Stomach (tissue), 4 donors: ENCODE data around the gene PSD4.

Experiments used
- EP300 ChIP-seq: sonication (generic); formaldehyde crosslinking; IDR thresholded peaks from one replicate; pipeline ENCODE4 v1.6.1; 2017; ENCODE audit warnings: antibody characterized with exemption
- POLR2A ChIP-seq, 4 donors: fragments of 450-650 bp; IDR thresholded peaks; one replicate each; pipeline ENCODE4 v1.6.1; 2016; ENCODE audit warnings: antibody characterized with exemption in 4 of 4, control low read depth in 2 of 4, mild to moderate bottlenecking in 1 of 4, moderate library complexity in 1 of 4
- POLR2AphosphoS5 ChIP-seq, 3 donors: sonication (generic); formaldehyde crosslinking; IDR thresholded peaks; one replicate each; pipeline ENCODE4 v1.6.1; 2016; ENCODE audit warnings: antibody characterized with exemption in 3 of 3
- TF ChIP-seq, protein P1 (sequence below), 7 experiments: fragments of 450-650 bp in 4 of 7; fragments of 200-600 bp in 3 of 7; sonication (generic) in 3 of 7; IDR thresholded peaks; one replicate each; pipeline ENCODE4 v1.5.1; 2016 to 2019; ENCODE audit warnings: antibody characterized with exemption in 7 of 7, control low read depth in 2 of 7, mild to moderate bottlenecking in 1 of 7

DNA sequence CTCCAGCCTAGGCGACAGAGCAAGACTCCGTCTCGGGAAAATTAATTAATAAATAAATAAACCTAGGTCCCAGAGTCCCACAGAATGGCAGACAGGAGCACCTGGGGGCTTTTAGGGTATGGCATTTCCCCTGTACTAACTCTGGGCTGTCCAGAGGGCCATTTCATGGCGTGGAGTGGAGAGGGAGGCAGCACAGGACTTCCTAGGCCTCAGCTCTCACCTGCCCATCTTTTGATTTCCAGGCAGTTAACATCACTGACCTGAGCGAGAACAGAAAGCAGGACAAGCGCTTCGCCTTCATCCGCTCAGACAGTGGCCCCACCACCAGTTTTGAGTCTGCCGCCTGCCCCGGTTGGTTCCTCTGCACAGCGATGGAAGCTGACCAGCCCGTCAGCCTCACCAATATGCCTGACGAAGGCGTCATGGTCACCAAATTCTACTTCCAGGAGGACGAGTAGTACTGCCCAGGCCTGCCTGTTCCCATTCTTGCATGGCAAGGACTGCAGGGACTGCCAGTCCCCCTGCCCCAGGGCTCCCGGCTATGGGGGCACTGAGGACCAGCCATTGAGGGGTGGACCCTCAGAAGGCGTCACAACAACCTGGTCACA lies 41.3 kb upstream of the PSD4 start:
- TF ChIP-seq EP300 (no peak), POLR2A (IDR thresholded peaks at IDR 0.05) (no peak), POLR2AphosphoS5 (IDR thresholded peaks at IDR 0.05) (no peak)
- TF ChIP-seq, protein P1, sequence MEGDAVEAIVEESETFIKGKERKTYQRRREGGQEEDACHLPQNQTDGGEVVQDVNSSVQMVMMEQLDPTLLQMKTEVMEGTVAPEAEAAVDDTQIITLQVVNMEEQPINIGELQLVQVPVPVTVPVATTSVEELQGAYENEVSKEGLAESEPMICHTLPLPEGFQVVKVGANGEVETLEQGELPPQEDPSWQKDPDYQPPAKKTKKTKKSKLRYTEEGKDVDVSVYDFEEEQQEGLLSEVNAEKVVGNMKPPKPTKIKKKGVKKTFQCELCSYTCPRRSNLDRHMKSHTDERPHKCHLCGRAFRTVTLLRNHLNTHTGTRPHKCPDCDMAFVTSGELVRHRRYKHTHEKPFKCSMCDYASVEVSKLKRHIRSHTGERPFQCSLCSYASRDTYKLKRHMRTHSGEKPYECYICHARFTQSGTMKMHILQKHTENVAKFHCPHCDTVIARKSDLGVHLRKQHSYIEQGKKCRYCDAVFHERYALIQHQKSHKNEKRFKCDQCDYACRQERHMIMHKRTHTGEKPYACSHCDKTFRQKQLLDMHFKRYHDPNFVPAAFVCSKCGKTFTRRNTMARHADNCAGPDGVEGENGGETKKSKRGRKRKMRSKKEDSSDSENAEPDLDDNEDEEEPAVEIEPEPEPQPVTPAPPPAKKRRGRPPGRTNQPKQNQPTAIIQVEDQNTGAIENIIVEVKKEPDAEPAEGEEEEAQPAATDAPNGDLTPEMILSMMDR (IDR thresholded peaks at IDR 0.05) = no peak
